H9 (cell line): Measurements from ENCODE around the gene NEAT1. TPM values are rescaled to one million over a fixed set of nuclear protein-coding genes. Genes with fewer than 3 reads are reported as not detected.

Experiments
- DNase-seq: peaks from one replicate; pipeline ENCODE4 v3.0.0-alpha.2; 2017
- H2AFZ ChIP-seq: one replicate; pipeline ENCODE4 v1.6.1; 2013; ENCODE audit warnings: mild to moderate bottlenecking, low read length, control low read depth, moderate library complexity
- H2AK5ac ChIP-seq: 2 replicates; pipeline ENCODE4 v1.6.1; 2013; ENCODE audit warnings: low read length, control low read depth, mixed read lengths; ENCODE audit not compliant: insufficient read length
- H2BK120ac ChIP-seq: one replicate; pipeline ENCODE4 v1.6.1; 2013; ENCODE audit warnings: low read depth, mild to moderate bottlenecking, low read length, control low read depth, inconsistent platforms; ENCODE audit not compliant: poor library complexity, severe bottlenecking
- H2BK12ac ChIP-seq: 2 replicates; pipeline ENCODE4 v1.6.1; 2013; ENCODE audit warnings: low read length, control low read depth, mixed read lengths, low read depth; ENCODE audit not compliant: insufficient read length
- H2BK15ac ChIP-seq: 2 replicates; pipeline ENCODE4 v1.6.1; 2013; ENCODE audit warnings: low read depth, low read length, control low read depth
- H2BK20ac ChIP-seq: one replicate; pipeline ENCODE4 v1.6.1; 2013; ENCODE audit warnings: low read depth, mild to moderate bottlenecking, low read length, control low read depth, inconsistent platforms; ENCODE audit not compliant: poor library complexity, severe bottlenecking
- H2BK5ac ChIP-seq: 2 replicates; pipeline ENCODE4 v1.6.1; 2013; ENCODE audit warnings: low read length, control low read depth, mixed read lengths; ENCODE audit not compliant: insufficient read length
- H3K14ac ChIP-seq: 2 replicates; pipeline ENCODE4 v1.6.1; 2013; ENCODE audit warnings: low read length, control low read depth; ENCODE audit not compliant: insufficient read depth
- H3K18ac ChIP-seq: 2 replicates; pipeline ENCODE4 v1.6.1; 2013; ENCODE audit warnings: low read depth, mild to moderate bottlenecking, mixed read lengths, low read length, control low read depth; ENCODE audit not compliant: insufficient read length
- H3K23ac ChIP-seq: 2 replicates; pipeline ENCODE4 v1.6.1; 2013; ENCODE audit warnings: low read length, control low read depth, mixed read lengths, low read depth; ENCODE audit not compliant: insufficient read length
- H3K23me2 ChIP-seq: 2 replicates; pipeline ENCODE4 v1.6.1; 2013; ENCODE audit warnings: low read depth, mild to moderate bottlenecking, mixed read lengths, low read length, control low read depth; ENCODE audit not compliant: insufficient read length, poor library complexity, severe bottlenecking
- H3K27ac ChIP-seq: 2 replicates; pipeline ENCODE4 v1.5.1; 2013; ENCODE audit warnings: low read length, control low read depth, mixed read lengths, low read depth; ENCODE audit not compliant: insufficient read length
- H3K27me3 ChIP-seq: 2 replicates; pipeline ENCODE4 v1.6.1; 2013; ENCODE audit warnings: low read length, control low read depth, inconsistent platforms; ENCODE audit not compliant: insufficient read depth
- H3K4ac ChIP-seq: 2 replicates; pipeline ENCODE4 v1.6.1; 2013; ENCODE audit warnings: low read depth, mild to moderate bottlenecking, control low read depth, inconsistent platforms, low read length, moderate library complexity
- H3K4me1 ChIP-seq: 2 replicates; pipeline ENCODE4 v1.6.1; 2013; ENCODE audit warnings: low read length, control low read depth, inconsistent platforms; ENCODE audit not compliant: insufficient read depth
- H3K4me2 ChIP-seq: 2 replicates; pipeline ENCODE4 v1.6.1; 2013; ENCODE audit warnings: low read length, control low read depth, mixed read lengths; ENCODE audit not compliant: insufficient read length, insufficient read depth
- H3K56ac ChIP-seq: 2 replicates; pipeline ENCODE4 v1.6.1; 2013; ENCODE audit warnings: low read depth, mild to moderate bottlenecking, mixed read lengths, low read length, control low read depth; ENCODE audit not compliant: insufficient read length
- H3K79me1 ChIP-seq: 2 replicates; pipeline ENCODE4 v1.6.1; 2013; ENCODE audit warnings: low read depth, mild to moderate bottlenecking, moderate library complexity, low read length, control low read depth, inconsistent platforms; ENCODE audit not compliant: insufficient read depth, poor library complexity, severe bottlenecking
- H3K79me2 ChIP-seq: 2 replicates; pipeline ENCODE4 v1.6.1; 2013; ENCODE audit warnings: low read length, control low read depth, inconsistent platforms; ENCODE audit not compliant: insufficient read depth
- H3K9ac ChIP-seq: 2 replicates; pipeline ENCODE4 v1.6.1; 2013; ENCODE audit warnings: low read length, control low read depth, mixed read lengths; ENCODE audit not compliant: insufficient read length; ENCODE audit errors: extremely low read depth
- H3K9me3 ChIP-seq: one replicate; pipeline ENCODE4 v1.6.1; 2013; ENCODE audit warnings: low read depth, low read length, inconsistent platforms; ENCODE audit not compliant: control insufficient read depth
- H3T11ph ChIP-seq: one replicate; pipeline ENCODE4 v1.6.1; 2013; ENCODE audit warnings: mild to moderate bottlenecking, low read length, control low read depth, inconsistent platforms
- H4K20me1 ChIP-seq: one replicate; pipeline ENCODE4 v1.6.1; 2013; ENCODE audit not compliant: control insufficient read depth, insufficient read length, insufficient read depth
- H4K5ac ChIP-seq: 2 replicates; pipeline ENCODE4 v1.6.1; 2013; ENCODE audit warnings: low read depth, mild to moderate bottlenecking, mixed read lengths, low read length, control low read depth; ENCODE audit not compliant: insufficient read length
- H4K8ac ChIP-seq: replicated peaks from 2 replicates; pipeline ENCODE4 v1.6.1; 2013; ENCODE audit warnings: low read length, control low read depth, mixed read lengths, low read depth; ENCODE audit not compliant: insufficient read length
- H4K91ac ChIP-seq: 2 replicates; pipeline ENCODE4 v1.6.1; 2013; ENCODE audit warnings: low read depth, mild to moderate bottlenecking, moderate library complexity, mixed read lengths, low read length, control low read depth; ENCODE audit not compliant: insufficient read length
- H3K27ac Mint-ChIP-seq, 3 experiments: 2 replicates in 2 of 3; 3 replicates in 1 of 3; pipeline ENCODE4 v1.8.0; 2020 to 2021; ENCODE audit warnings: mixed read lengths in 3 of 3, mild to moderate bottlenecking in 1 of 3, moderate library complexity in 1 of 3
- H3K27me3 Mint-ChIP-seq: 2 replicates; pipeline ENCODE4 v1.8.0; 2021; ENCODE audit warnings: low read depth, mild to moderate bottlenecking, moderate library complexity, mixed read lengths
- H3K36me3 Mint-ChIP-seq, 3 experiments: 2 replicates in 2 of 3; 3 replicates in 1 of 3; pipeline ENCODE4 v1.8.0; 2020 to 2021; ENCODE audit warnings: low read depth in 3 of 3, mixed read lengths in 3 of 3; ENCODE audit not compliant: insufficient read depth in 1 of 3
- H3K4me1 Mint-ChIP-seq, 2 experiments: 2 replicates each; pipeline ENCODE4 v1.8.0; 2020; ENCODE audit warnings: mixed read lengths in 2 of 2
- H3K4me3 Mint-ChIP-seq, 2 experiments: 2 replicates in 1 of 2; 3 replicates in 1 of 2; pipeline ENCODE4 v1.8.0; 2020 to 2021; ENCODE audit warnings: mild to moderate bottlenecking in 2 of 2, mixed read lengths in 2 of 2, moderate library complexity in 1 of 2
- H3K9me3 Mint-ChIP-seq, 2 experiments: 2 replicates in 1 of 2; 3 replicates in 1 of 2; pipeline ENCODE4 v1.8.0; 2020; ENCODE audit warnings: mild to moderate bottlenecking in 2 of 2, mixed read lengths in 2 of 2, moderate library complexity in 1 of 2
- CTCF ChIP-seq: fragments of 200-600 bp; sonication (generic); conservative IDR thresholded peaks from 3 replicates; pipeline ENCODE4 v1.8.0; 2021; ENCODE audit warnings: antibody characterized with exemption, mild to moderate bottlenecking
- WGBS: extraction: QIAGEN DNeasy Blood & Tissue Kit; methylation state at CpG from one replicate; pipeline ENCODE4 v1.1.7; 2013; ENCODE audit warnings: missing lambda C conversion rate, low lambda C conversion rate, mixed read lengths; ENCODE audit not compliant: insufficient read length; ENCODE audit errors: extremely low coverage; 5-methylcytosine and 5-hydroxymethylcytosine counted together
- total RNA-seq: library from RNA; stranded (reverse); gene quantifications from 2 replicates; pipeline ENCODE4 v1.2.1, GENCODE V29; 2021

Gene NEAT1
- total RNA-seq, 1 experiment from 2014 or later, result 12.7 TPM

GRCh38 chr11:65399845-65400244 is 22.8 kb upstream of the NEAT1 start:
- Histone ChIP-seq H3K56ac (no peak overlapping the region), H3K4me1 (no peaks in the 10 kb centered on the region), H3K79me2 (no peaks in the 10 kb centered on the region), H2BK12ac (no peak overlapping the region), H4K20me1 (no peaks in the 10 kb centered on the region), H2AFZ (no peak overlapping the region), H3K4me2 (no peak overlapping the region), H4K5ac (no peak overlapping the region), H3K27me3 (no peaks in the 10 kb centered on the region), H3K23me2 (no peaks in the 10 kb centered on the region), H3K14ac (no peak overlapping the region), H2BK15ac (no peak overlapping the region), H4K8ac (no peak overlapping the region), H3K4ac (no peak overlapping the region), H4K91ac (no peak overlapping the region), H3K9ac (no peak overlapping the region), H3K23ac (no peak overlapping the region), H2AK5ac (no peak overlapping the region), H2BK20ac (no peak overlapping the region), H3K9me3 (no peaks in the 10 kb centered on the region), H2BK5ac (no peak overlapping the region), H3K27ac (no peak overlapping the region), H2BK120ac (no peak overlapping the region), H3K18ac (no peak overlapping the region), H3T11ph (no peak overlapping the region), H3K79me1 (no peaks in the 10 kb centered on the region)
- Mint-ChIP-seq H3K9me3 (no peaks in the 10 kb centered on the region), H3K4me3 (no peak overlapping the region), H3K4me1 (peaks cover 0 to 17% of the 10 kb centered on the region in 2 experiments; a peak in 3 of 4 replicates), H3K27me3 (no peaks in the 10 kb centered on the region), H3K27ac (no peak overlapping the region), H3K36me3 (peaks cover 3 to 39% (median 31%) of the 10 kb centered on the region in 3 experiments; a peak in 6 of 7 replicates)
- DNase-seq, result no peak
- WGBS, result no CpG with 5 or more reads among the region's 10 CpGs
- no peak for TF ChIP-seq CTCF
